IMR-90 (cell line): ENCODE data around the gene RAB1B. TPM values are rescaled to one million over a fixed set of nuclear protein-coding genes. Genes with fewer than 3 reads are reported as not detected.
A peak's percentile ranks its signal among the peaks of the same experiment; 100 is the strongest.

Source experiments
- ATAC-seq: fragments of 200-7000 bp; cut with Tn5 transposase; 2 replicates; pipeline ENCODE4 v1.9.1; 2020; ENCODE audit warnings: low read depth, mild to moderate bottlenecking, moderate library complexity
- BruUV-seq: library from RNA; stranded (reverse); fragments of 400-500 nt; replicated peaks from 2 replicates; lab custom pipeline; 2021; lab: Mats Ljungman, UMichigan
- CTCF ChIA-PET: fragments of 300-600 bp; formaldehyde crosslinking; extraction: SDS; loops from one replicate; lab custom pipeline; 2021; ENCODE audit warnings: antibody characterized with exemption; lab: Yijun Ruan, JAX
- POLR2A ChIA-PET: fragments of 300-600 bp; sonication (Branson Sonifier 250); formaldehyde crosslinking; loops from one replicate; lab custom pipeline; 2022; ENCODE audit warnings: antibody characterized with exemption; ENCODE audit not compliant: unreplicated experiment; lab: Charles Lee
- DNase-seq: peaks from one replicate; pipeline ENCODE4 v3.0.0; 2013
- H2AFZ ChIP-seq: replicated peaks from 2 replicates; pipeline ENCODE3; 2013; ENCODE audit warnings: low read length, mild to moderate bottlenecking; ENCODE audit not compliant: poor library complexity
- H2AK5ac ChIP-seq: 2 replicates; pipeline ENCODE4 v1.6.1; 2013; ENCODE audit warnings: low read depth, low read length, inconsistent platforms
- H2AK9ac ChIP-seq: replicated peaks from 2 replicates; pipeline ENCODE3; 2013; ENCODE audit warnings: mild to moderate bottlenecking, low read depth, low read length, moderate library complexity; ENCODE audit not compliant: poor library complexity
- H2BK120ac ChIP-seq: 2 replicates; pipeline ENCODE4 v1.6.1; 2013; ENCODE audit warnings: low read depth, low read length, inconsistent platforms
- H2BK15ac ChIP-seq: 3 replicates; pipeline ENCODE4 v1.6.1; 2013; ENCODE audit warnings: low read depth, low read length, inconsistent platforms
- H2BK20ac ChIP-seq: 2 replicates; pipeline ENCODE4 v1.6.1; 2013; ENCODE audit warnings: low read depth, mild to moderate bottlenecking, inconsistent platforms, low read length, moderate library complexity
- H2BK5ac ChIP-seq: 2 replicates; pipeline ENCODE4 v1.6.1; 2013; ENCODE audit warnings: mild to moderate bottlenecking, low read depth, low read length, inconsistent platforms; ENCODE audit not compliant: poor library complexity, severe bottlenecking
- H3K14ac ChIP-seq: replicated peaks from 2 replicates; pipeline ENCODE4 v1.6.1; 2013; ENCODE audit warnings: low read depth, low read length, inconsistent platforms
- H3K18ac ChIP-seq: 2 replicates; pipeline ENCODE4 v1.6.1; 2013; ENCODE audit warnings: low read depth, low read length, control low read depth
- H3K23ac ChIP-seq: 2 replicates; pipeline ENCODE4 v1.6.1; 2013; ENCODE audit warnings: low read depth, low read length, inconsistent platforms
- H3K27ac ChIP-seq: 2 replicates; pipeline ENCODE4 v1.5.1; 2013; ENCODE audit warnings: mild to moderate bottlenecking, control low read depth, low read length; ENCODE audit not compliant: insufficient read depth
- H3K27me3 ChIP-seq: 2 replicates; pipeline ENCODE4 v1.6.1; 2013; ENCODE audit warnings: low read length; ENCODE audit not compliant: control insufficient read depth, insufficient read depth
- H3K36me3 ChIP-seq: 2 replicates; pipeline ENCODE4 v1.6.1; 2013; ENCODE audit warnings: low read length, mixed read lengths; ENCODE audit not compliant: control insufficient read depth, insufficient read depth
- H3K4ac ChIP-seq: 2 replicates; pipeline ENCODE4 v1.6.1; 2013; ENCODE audit warnings: low read depth, low read length, inconsistent platforms
- H3K4me1 ChIP-seq: 2 replicates; pipeline ENCODE4 v1.6.1; 2013; ENCODE audit warnings: low read length, mixed read lengths; ENCODE audit not compliant: control insufficient read depth, insufficient read depth
- H3K4me2 ChIP-seq: 2 replicates; pipeline ENCODE4 v1.6.1; 2013; ENCODE audit warnings: low read depth, mild to moderate bottlenecking, control low read depth, low read length, moderate library complexity
- H3K4me3 ChIP-seq: 2 replicates; pipeline ENCODE4 v1.5.1; 2013; ENCODE audit warnings: low read depth, mild to moderate bottlenecking, control low read depth, low read length, moderate library complexity; ENCODE audit not compliant: insufficient read depth
- H3K56ac ChIP-seq: 2 replicates; pipeline ENCODE4 v1.6.1; 2013; ENCODE audit warnings: low read length, inconsistent platforms; ENCODE audit not compliant: insufficient read depth; ENCODE audit errors: extremely low read depth
- H3K79me1 ChIP-seq, 2 experiments: 2 replicates each; pipeline ENCODE4 v1.6.1; 2013; ENCODE audit warnings: low read length in 2 of 2, inconsistent platforms in 1 of 2, low read depth in 1 of 2
- H3K9ac ChIP-seq: 2 replicates; pipeline ENCODE4 v1.6.1; 2013; ENCODE audit warnings: low read depth, low read length, control low read depth
- H3K9me1 ChIP-seq: 2 replicates; pipeline ENCODE4 v1.6.1; 2013; ENCODE audit warnings: low read length, inconsistent platforms; ENCODE audit not compliant: insufficient read depth
- H3K9me3 ChIP-seq: 2 replicates; pipeline ENCODE4 v1.6.1; 2013; ENCODE audit warnings: low read length; ENCODE audit not compliant: control insufficient read depth, insufficient read depth
- H4K20me1 ChIP-seq: 2 replicates; pipeline ENCODE4 v1.6.1; 2013; ENCODE audit warnings: low read length, inconsistent platforms; ENCODE audit not compliant: insufficient read depth
- H4K5ac ChIP-seq: 2 replicates; pipeline ENCODE4 v1.6.1; 2013; ENCODE audit warnings: mild to moderate bottlenecking, low read depth, low read length, control low read depth
- H4K8ac ChIP-seq, 2 experiments: 2 replicates each; pipeline ENCODE4 v1.6.1; 2013; ENCODE audit warnings: low read depth in 2 of 2, low read length in 2 of 2, control low read depth in 1 of 2, inconsistent platforms in 1 of 2
- H4K91ac ChIP-seq: 2 replicates; pipeline ENCODE4 v1.6.1; 2013; ENCODE audit warnings: low read depth, low read length, inconsistent platforms; ENCODE audit not compliant: insufficient read depth
- BHLHE40 ChIP-seq: fragments of 150-350 bp; IDR thresholded peaks from 2 replicates; pipeline ENCODE4 v1.6.1; 2016; ENCODE audit warnings: mild to moderate bottlenecking, low read depth, low read length
- CEBPB ChIP-seq: IDR thresholded peaks from 2 replicates; pipeline ENCODE4 v1.6.1; 2012; ENCODE audit warnings: low read depth, low read length, improper control_type of control experiment
- CHD1 ChIP-seq: IDR thresholded peaks from 2 replicates; pipeline ENCODE4 v1.6.1; 2012; ENCODE audit warnings: low read depth, low read length, improper control_type of control experiment
- MAFK ChIP-seq: IDR thresholded peaks from 2 replicates; pipeline ENCODE4 v1.6.1; 2012; ENCODE audit warnings: low read depth, low read length, improper control_type of control experiment
- MAZ ChIP-seq: IDR thresholded peaks from 2 replicates; pipeline ENCODE4 v1.6.1; 2012; ENCODE audit warnings: low read depth, mild to moderate bottlenecking, low read length, improper control_type of control experiment, moderate library complexity, borderline replicate concordance
- MXI1 ChIP-seq: IDR thresholded peaks from 2 replicates; pipeline ENCODE4 v1.6.1; 2012; ENCODE audit warnings: low read depth, mild to moderate bottlenecking, low read length, moderate library complexity, borderline replicate concordance
- POLR2A ChIP-seq: IDR thresholded peaks from 2 replicates; pipeline ENCODE4 v1.6.1; 2012; ENCODE audit warnings: mild to moderate bottlenecking, low read depth, low read length
- RCOR1 ChIP-seq: IDR thresholded peaks from 2 replicates; pipeline ENCODE4 v1.6.1; 2012; ENCODE audit warnings: mild to moderate bottlenecking, low read length, improper control_type of control experiment; ENCODE audit not compliant: insufficient replicate concordance
- SMC3 ChIP-seq: fragments of 150-350 bp; IDR thresholded peaks from 2 replicates; pipeline ENCODE4 v1.6.1; 2016; ENCODE audit warnings: low read depth, mild to moderate bottlenecking, antibody characterized with exemption, low read length, moderate library complexity
- WGBS, 2 experiments: methylation state at CpG; one replicate each; pipeline versions ENCODE4 v1.1.5 to v1.1.7; 2013; ENCODE audit warnings: missing lambda C conversion rate in 2 of 2; ENCODE audit not compliant: insufficient read length in 1 of 2; ENCODE audit errors: extremely low coverage in 2 of 2; 5-methylcytosine and 5-hydroxymethylcytosine counted together
- dilution Hi-C: fragments of 300-500 bp; cut with HindIII; formaldehyde crosslinking; loops from one replicate; pipeline ENCODE4 v1.14.3; 2018; ENCODE audit warnings: low sequenced_read_pairs; ENCODE audit not compliant: unreplicated experiment
- in situ Hi-C: fragments of 300-500 bp; cut with MboI; formaldehyde crosslinking; loops from 3 replicates; pipeline ENCODE4 v1.14.3; 2019; ENCODE audit warnings: low sequenced_read_pairs, inconsistent platforms, mixed read lengths
- intact Hi-C: fragments of 100-400 bp; cut with micrococcal nuclease; formaldehyde crosslinking; loops from 2 replicates; pipeline ENCODE4 v1.10.0; 2022
- polyA plus RNA-seq, 3 experiments: library from polyadenylated mRNA; depleted of rRNA; stranded (reverse); fragments of >200 nt; gene quantifications; 2 replicates each; pipeline ENCODE4 v1.2.3, GENCODE V29; 2012; ENCODE audit warnings: low replicate concordance in 1 of 3
- total RNA-seq: library from RNA; depleted of rRNA; stranded (reverse); fragments of >200 nt; gene quantifications from 2 replicates; pipeline ENCODE4 v1.2.3, GENCODE V29; 2012
- TF ChIP-seq, protein P1 (sequence below): fragments of 150-350 bp; IDR thresholded peaks from 2 replicates; pipeline ENCODE4 v1.6.1; 2017; ENCODE audit warnings: mild to moderate bottlenecking, antibody characterized with exemption, low read length, low read depth
- TF ChIP-seq, protein P2 (sequence below): fragments of 150-350 bp; IDR thresholded peaks from 2 replicates; pipeline ENCODE4 v1.6.1; 2016; ENCODE audit warnings: low read depth, mild to moderate bottlenecking, low read length, moderate library complexity, borderline replicate concordance

The RAB1B gene
- total and polyA plus RNA-seq, 2 of the 4 experiments (the other 2 are of a cell fraction) = 83.7 to 248 TPM

- TF ChIP-seq CHD1 (no peak), MAZ (peak; percentile 49; the same call in 1 of the 2 replicates), BHLHE40 (peak; percentile 57; the same call in 1 of the 2 replicates)
These were observed 14.3 kb downstream of the RAB1B start (continued) for GRCh38 chr11:66282468-66283455.

GRCh38 chr11:66283461-66284105, 15.1 kb downstream of the RAB1B start:
- Histone ChIP-seq H3K18ac (no peak overlapping the region), H3K56ac (no peak overlapping the region), H2BK5ac (no peak overlapping the region), H2AFZ (no peak overlapping the region), H3K4me3 (no peak overlapping the region), H2BK20ac (no peak overlapping the region), H3K4me1 (peaks cover 9% of the 10 kb centered on the region), H3K9me1 (peaks cover 16% of the 10 kb centered on the region), H2AK9ac (no peak overlapping the region), H2BK120ac (no peak overlapping the region), H4K5ac (no peak overlapping the region), H4K91ac (no peak overlapping the region), H3K4ac (no peak overlapping the region), H3K27me3 (no peaks in the 10 kb centered on the region; the same call in 1 of the 2 replicates), H3K36me3 (peaks cover 16% of the 10 kb centered on the region; the same call in 1 of the 2 replicates), H3K14ac (no peak overlapping the region), H3K9ac (no peak overlapping the region), H3K4me2 (no peak overlapping the region), H2AK5ac (no peak overlapping the region), H3K79me1 (peaks cover 15 to 44% of the 10 kb centered on the region in 2 experiments; a peak in 3 of 4 replicates), H4K8ac (no peak overlapping the region), H3K27ac (no peak overlapping the region), H4K20me1 (peaks cover 39% of the 10 kb centered on the region), H2BK15ac (no peak overlapping the region), H3K23ac (no peak overlapping the region), H3K9me3 (no peaks in the 10 kb centered on the region)
- CTCF ChIA-PET = interaction anchor here (0.9 to 1.4 kb wide), 2 partner anchors 13 to 15 kb away, joined by 4 to 5 read pairs; partner anchors contain the start of gene RAB1B
- DNase-seq (no peak), ATAC-seq (no peak)
- in situ Hi-C loops (no loop called here), intact Hi-C loops (no loop called here), dilution Hi-C loops (no loop called here)
- no TSS peak for BruUV-seq
- POLR2A ChIA-PET = no interaction called here
- WGBS, 2 experiments = 50% methylated on average over 2 of the region's 14 CpGs; no CpG with 5 or more reads in 1 of the 2 experiments
- TF ChIP-seq MAFK = no peak
- TF ChIP-seq, protein P1, sequence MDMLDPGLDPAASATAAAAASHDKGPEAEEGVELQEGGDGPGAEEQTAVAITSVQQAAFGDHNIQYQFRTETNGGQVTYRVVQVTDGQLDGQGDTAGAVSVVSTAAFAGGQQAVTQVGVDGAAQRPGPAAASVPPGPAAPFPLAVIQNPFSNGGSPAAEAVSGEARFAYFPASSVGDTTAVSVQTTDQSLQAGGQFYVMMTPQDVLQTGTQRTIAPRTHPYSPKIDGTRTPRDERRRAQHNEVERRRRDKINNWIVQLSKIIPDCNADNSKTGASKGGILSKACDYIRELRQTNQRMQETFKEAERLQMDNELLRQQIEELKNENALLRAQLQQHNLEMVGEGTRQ = no peak
- TF ChIP-seq, protein P2, sequence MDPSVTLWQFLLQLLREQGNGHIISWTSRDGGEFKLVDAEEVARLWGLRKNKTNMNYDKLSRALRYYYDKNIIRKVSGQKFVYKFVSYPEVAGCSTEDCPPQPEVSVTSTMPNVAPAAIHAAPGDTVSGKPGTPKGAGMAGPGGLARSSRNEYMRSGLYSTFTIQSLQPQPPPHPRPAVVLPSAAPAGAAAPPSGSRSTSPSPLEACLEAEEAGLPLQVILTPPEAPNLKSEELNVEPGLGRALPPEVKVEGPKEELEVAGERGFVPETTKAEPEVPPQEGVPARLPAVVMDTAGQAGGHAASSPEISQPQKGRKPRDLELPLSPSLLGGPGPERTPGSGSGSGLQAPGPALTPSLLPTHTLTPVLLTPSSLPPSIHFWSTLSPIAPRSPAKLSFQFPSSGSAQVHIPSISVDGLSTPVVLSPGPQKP = no peak
- TF ChIP-seq RCOR1 = no peak
- no peak for TF ChIP-seq CHD1
- TF ChIP-seq BHLHE40 = no peak
- TF ChIP-seq CEBPB = no peak
- no peak for TF ChIP-seq POLR2A
- no peak for TF ChIP-seq MXI1
- no peak for TF ChIP-seq SMC3
